ENCODE results near the gene HNRNPA1L2. TPM values are rescaled to one million over a fixed set of nuclear protein-coding genes. Genes with fewer than 3 reads are reported as not detected.
"Not testable (repeated sequence)": the region's sequence is repeated elsewhere in the genome, so short reads cannot be mapped to it uniquely, and the experiment has no call there.

Gene HNRNPA1L2
- total RNA-seq, 3 donors from 2014 or later = 7.5 to 9.7 (median 8.9) TPM

DNA sequence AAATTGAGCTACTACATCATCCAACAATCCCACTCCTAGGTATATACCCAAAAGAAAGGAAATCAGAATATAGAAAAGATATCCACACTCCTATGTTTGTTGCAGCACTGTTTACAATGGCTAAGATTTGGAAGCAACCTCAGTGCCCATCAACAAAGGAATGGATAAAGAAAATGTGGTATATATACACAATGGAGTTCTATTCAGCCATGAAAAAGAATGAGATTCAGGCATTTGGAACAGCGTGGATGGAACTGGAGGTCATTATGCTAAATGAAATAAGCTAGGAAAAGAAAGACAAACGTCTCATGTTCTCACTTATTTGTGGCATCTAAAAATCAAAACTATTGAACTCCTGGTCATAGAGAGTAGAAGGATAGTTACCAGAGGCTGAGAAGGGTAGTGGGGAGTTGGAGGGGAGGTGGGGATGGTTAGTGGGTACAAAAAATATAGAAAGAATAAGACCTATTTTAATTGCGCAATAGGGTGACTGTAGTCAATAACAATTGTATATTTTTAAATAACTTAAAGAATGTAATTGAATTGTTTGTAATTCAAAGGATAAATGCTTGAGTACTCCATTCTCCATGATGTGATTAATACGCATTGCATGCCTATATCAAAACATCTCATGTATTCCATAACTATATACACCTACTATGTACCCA lies 27.0 kb upstream of the HNRNPA1L2 start:
- H3K9me3 Mint-ChIP-seq = no peaks in the 10 kb centered on the region
- DNase-seq (no peak), ATAC-seq (no peak)
- peak overlapping the region; percentile 48 for H3K4me3 Mint-ChIP-seq
- peaks cover 20% of the 10 kb centered on the region for H3K4me1 Mint-ChIP-seq (ENCODE audit: low read depth)
- H3K36me3 Mint-ChIP-seq (ENCODE audit: insufficient read depth) = no peaks in the 10 kb centered on the region
- peaks cover 2% of the 10 kb centered on the region for H3K27me3 Mint-ChIP-seq (ENCODE audit: low read depth)

DNA sequence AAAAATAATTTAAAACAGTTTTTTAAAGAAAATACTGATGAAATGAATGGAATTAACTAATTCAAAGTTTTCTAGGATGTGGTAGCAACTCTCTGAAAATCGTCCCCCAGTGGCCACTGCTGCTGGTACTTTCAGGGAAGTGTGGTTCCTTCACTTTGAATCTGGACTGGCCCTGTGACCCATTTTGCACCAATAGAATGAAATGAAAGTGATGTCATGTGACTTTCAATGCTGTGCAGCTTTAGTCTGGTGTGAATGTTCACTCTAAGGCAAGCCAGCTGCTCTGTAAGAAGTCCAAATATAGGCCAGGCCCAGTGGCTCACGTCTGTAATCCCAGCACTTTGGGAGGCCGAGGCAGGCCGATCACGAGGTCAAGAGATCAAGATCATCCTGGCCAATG lies 26.4 kb upstream of the HNRNPA1L2 start:
- Mint-ChIP-seq H3K9me3 (no peaks in the 10 kb centered on the region), H3K36me3 (ENCODE audit: insufficient read depth) (no peaks in the 10 kb centered on the region), H3K27me3 (ENCODE audit: low read depth) (peaks cover 2% of the 10 kb centered on the region), H3K4me3 (peak overlapping the region; percentile 97), H3K4me1 (ENCODE audit: low read depth) (peaks cover 23% of the 10 kb centered on the region)
- ATAC-seq (no peak), DNase-seq (no peak)

DNA sequence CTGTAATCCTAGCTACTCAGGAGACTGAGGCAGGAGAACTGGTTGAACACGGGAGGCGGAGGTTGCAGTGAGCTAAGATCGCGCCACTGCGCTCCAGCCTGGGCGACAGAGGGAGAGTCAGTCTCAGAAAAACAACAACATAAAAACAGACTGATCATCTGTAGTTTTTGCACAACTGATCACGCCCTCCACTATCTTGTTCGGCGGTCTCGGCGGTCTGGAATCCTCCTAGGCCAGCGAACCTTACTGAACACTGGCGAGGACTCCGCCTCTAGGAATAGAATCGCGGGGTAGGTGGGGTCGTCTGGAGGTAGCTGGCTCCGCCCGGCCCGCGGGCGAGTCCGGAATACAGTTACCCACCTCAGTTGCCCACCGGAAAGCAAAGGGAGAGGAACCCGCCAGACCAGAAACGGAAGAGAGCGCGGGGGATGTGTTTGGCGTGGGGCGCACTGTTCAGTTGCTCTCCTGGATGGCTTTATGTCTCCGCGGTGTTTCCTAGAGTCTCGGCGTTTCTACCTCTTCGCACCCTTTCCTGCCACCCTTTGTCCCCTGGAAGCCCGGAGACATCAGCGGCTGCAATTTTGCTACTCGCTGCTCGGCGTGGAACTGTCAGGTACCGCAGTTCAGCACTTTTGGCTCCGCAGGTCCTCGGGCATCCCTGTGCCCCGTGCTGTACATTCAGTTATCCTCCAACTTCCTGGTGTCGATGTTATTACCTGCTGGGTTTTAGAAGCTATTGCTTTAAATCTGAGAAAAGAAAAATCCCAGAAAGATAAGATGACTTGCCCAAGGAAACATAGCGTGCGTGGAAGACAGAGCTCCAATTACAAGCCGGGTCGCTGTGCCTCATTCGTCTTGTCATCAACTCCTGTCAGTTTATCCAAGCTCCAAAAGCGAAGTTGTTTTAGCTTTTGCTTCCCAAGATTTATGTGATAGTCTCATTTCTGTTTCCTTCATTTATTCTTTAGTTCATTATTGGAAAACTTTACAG lies 24.9 kb upstream of the HNRNPA1L2 start:
- H3K36me3 Mint-ChIP-seq (ENCODE audit: insufficient read depth) = peaks cover 4% of the 10 kb centered on the region
- no peaks in the 10 kb centered on the region for H3K9me3 Mint-ChIP-seq
- H3K27me3 Mint-ChIP-seq (ENCODE audit: low read depth) = peaks cover 2% of the 10 kb centered on the region
- H3K4me1 Mint-ChIP-seq (ENCODE audit: low read depth) = peaks cover 32% of the 10 kb centered on the region
- DNase-seq (peak; percentile 73), ATAC-seq (peak; percentile 99)
- H3K4me3 Mint-ChIP-seq = peak overlapping the region; percentile 97

DNA sequence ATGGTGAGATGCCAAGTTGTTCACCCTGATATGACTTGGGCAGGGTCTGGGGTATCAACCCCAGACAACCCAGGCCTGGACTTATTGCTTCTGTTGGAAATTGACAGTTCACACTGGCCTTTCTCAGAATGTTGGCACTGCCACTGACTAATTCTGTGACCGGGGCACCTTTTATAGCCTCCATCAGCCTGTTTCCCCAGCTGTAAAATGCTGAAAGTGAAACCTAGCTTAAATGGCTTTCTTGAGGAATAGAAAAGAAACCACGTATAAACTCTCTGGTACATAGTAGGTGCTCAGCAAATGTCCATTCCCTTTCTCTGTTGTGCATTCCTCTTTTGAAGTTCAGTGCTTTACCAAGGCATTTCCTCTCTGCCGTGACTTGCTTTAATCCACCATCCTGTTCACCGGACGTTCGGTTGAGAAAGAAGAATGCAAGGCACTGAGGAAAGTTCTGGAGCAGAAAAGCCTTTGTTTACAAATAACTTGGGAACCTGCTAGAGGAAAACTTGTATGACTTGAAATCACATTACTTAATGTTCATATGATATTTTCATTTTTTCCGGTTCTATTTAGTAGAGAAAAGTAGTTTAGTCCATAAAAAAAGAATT lies 11.0 kb upstream of the HNRNPA1L2 start:
- H3K9me3 Mint-ChIP-seq; ATAC-seq; H3K27me3 Mint-ChIP-seq (ENCODE audit: low read depth); H3K4me1 Mint-ChIP-seq (ENCODE audit: low read depth); DNase-seq; H3K4me3 Mint-ChIP-seq: not testable (repeated sequence)
- H3K36me3 Mint-ChIP-seq (ENCODE audit: insufficient read depth) = peaks cover 21% of the 10 kb centered on the region

DNA sequence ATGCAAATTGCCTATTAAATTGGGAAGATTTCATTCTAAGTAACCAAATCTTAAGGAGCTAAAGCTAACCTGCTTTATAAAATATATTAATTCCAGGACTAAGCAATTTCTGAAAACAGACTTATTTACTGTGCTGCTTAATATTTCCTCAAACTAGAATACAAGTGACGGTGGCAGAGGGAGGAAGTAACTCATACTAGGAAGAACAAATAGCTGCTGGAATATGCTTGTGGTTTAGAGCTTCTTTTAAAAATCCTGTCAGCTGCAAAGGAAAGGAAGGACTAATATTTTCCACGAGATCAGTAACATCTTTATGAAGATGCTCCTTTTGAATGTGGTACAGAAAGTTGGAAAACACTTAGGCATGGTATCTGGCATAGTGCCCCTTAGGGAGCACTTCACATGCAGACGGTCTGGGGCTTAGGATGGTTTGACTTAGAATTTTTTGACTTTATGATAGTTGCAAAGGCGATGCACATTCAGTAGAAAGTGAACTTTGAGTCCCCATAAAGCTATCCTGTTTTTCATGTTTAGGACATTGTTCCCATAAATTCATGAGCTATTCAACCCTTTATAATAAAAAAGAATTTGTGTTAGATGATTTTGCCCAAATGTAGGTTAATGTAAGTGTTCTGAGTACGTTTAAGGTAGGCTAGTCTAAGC lies 3.4 kb upstream of the HNRNPA1L2 start:
- peaks cover 40% of the 10 kb centered on the region for H3K36me3 Mint-ChIP-seq (ENCODE audit: insufficient read depth)

DNA sequence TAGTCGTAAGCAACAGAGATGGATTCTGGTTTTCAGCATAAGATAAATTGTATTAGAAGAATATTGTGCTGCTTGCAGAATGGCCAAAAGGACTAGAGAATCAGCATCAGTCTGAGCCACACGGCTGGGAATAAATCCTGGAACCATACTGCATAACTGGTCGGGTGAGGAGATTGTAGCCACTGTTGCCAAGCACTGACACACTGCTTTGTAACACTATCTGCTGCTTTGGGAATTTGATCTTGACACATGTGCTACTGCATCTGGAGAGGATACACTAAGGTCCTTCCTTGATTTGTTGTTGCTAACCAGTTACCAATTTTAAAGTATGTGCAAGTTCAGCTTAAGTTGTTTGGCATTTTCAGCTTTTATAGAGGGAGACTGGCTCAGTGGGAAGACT lies 1.9 kb downstream of the HNRNPA1L2 start:
- Mint-ChIP-seq H3K4me3 (no peak overlapping the region), H3K36me3 (ENCODE audit: insufficient read depth) (peaks cover 36% of the 10 kb centered on the region), H3K4me1 (ENCODE audit: low read depth) (no peaks in the 10 kb centered on the region), H3K9me3 (no peaks in the 10 kb centered on the region), H3K27me3 (ENCODE audit: low read depth) (no peaks in the 10 kb centered on the region)
- ATAC-seq (no peak), DNase-seq (no peak)

More for the DNA sequence above, 3.4 kb upstream of the HNRNPA1L2 start:
- ATAC-seq = no peak
- Mint-ChIP-seq H3K9me3 (no peaks in the 10 kb centered on the region), H3K27me3 (ENCODE audit: low read depth) (no peaks in the 10 kb centered on the region), H3K4me3 (no peak overlapping the region), H3K4me1 (ENCODE audit: low read depth) (no peaks in the 10 kb centered on the region)
- DNase-seq = no peak

DNA sequence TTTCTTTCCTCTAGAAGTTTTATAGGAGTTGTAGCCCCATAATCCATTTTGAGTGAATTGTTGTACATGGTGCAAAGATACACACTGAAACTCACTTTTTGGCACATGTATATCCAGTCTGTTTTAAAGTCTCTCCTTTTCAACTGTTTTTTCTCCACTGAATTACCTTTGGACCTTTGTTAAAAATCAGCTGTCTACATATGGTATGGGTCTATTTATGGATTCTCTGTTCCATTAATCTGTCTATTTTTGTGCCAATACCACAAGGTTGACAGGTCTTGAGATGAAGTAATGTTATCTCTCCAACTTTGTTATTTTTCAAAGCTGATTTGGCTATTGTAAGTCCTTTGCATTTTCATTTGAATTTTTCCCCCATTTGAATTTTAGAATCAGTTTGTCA lies 4.7 kb downstream of the HNRNPA1L2 start:
- Mint-ChIP-seq H3K4me3 (no peak overlapping the region), H3K36me3 (ENCODE audit: insufficient read depth) (peaks cover 28% of the 10 kb centered on the region), H3K27me3 (ENCODE audit: low read depth) (no peaks in the 10 kb centered on the region), H3K4me1 (ENCODE audit: low read depth) (peaks cover 7% of the 10 kb centered on the region), H3K9me3 (no peaks in the 10 kb centered on the region)
- no peak for ATAC-seq
- DNase-seq = no peak

DNA sequence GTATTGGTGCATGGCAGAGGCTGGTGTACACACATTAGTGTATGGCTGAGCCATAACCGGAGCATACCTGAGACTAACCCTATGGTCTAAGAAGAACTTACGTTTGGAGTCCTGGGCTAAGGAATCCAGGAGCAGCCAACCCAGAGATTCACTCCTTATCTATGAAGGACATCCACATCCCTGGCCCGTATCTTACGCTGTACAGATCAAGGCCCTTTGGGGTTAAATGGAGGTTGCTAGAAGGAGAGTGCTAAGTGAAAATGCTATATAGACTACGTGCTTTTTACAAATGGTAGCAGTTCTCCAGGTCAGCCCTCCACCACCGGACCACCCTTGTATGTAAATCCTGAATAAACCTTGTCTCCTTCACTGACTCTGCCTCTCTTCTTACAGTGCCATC lies 8.5 kb downstream of the HNRNPA1L2 start:
- Mint-ChIP-seq H3K4me3 (no peak overlapping the region), H3K4me1 (ENCODE audit: low read depth) (peaks cover 7% of the 10 kb centered on the region), H3K9me3 (no peaks in the 10 kb centered on the region), H3K36me3 (ENCODE audit: insufficient read depth) (peaks cover 15% of the 10 kb centered on the region), H3K27me3 (ENCODE audit: low read depth) (no peaks in the 10 kb centered on the region)
- DNase-seq (no peak), ATAC-seq (no peak)

DNA sequence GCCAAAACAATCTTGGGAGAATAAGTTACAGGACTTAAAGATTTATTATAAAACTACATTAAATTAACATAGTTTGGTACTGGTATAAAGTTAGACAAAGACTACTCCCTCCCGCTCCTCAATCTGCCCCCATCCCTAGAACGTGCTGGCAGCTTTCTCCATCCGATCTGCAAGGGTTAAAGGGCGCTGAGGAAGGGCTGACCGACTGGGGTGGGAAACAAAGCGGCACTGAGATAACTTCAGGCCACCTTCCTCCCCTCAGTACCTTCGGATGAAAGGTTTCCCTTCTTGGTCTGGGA lies 9.6 kb downstream of the HNRNPA1L2 start:
- DNase-seq (no peak), ATAC-seq (peak in 1 of 2 donors; percentile 9)
- Mint-ChIP-seq H3K27me3 (ENCODE audit: low read depth) (no peaks in the 10 kb centered on the region), H3K36me3 (ENCODE audit: insufficient read depth) (peaks cover 15% of the 10 kb centered on the region), H3K4me3 (no peak overlapping the region), H3K9me3 (no peaks in the 10 kb centered on the region), H3K4me1 (ENCODE audit: low read depth) (peaks cover 7% of the 10 kb centered on the region)

DNA sequence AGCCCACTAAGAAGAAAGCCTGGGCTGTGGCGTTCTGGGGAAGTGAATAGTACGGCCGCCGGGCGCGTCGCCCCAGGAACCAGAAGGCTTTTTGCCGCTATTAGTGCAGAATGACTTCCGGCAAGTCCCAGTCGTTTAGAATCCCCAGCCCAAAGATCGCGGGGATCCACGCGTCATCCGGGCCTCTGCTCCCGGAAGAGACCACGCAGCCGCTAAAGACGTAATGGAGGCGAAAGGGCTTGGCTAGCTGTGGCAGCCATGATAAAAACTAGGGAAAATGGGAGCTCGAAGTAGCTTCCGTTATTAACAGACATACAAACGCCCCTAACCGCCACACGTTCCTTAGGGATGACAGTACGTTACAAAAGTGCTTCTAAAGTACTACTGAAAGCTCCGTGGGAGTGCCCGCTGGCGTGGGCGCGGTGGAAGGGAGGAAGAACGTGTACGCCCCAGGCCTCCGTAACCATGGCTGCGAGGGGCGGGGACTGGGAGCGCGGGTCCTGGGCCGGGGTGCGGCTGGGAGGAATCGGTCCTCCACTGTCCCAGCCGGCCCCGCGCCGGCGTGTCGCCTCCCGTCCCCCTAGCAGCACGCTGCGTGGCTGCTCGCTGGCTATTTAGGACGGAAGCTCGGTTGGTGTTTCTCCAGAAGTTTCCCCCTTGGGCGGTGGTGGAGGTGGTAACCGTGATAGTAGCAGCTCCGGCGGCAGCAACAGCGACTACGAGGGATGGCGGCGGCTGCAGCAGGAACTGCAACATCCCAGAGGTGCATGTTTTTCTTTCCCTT lies 10.2 kb downstream of the HNRNPA1L2 start, which contains the start of gene SUGT1:
Gene SUGT1, plus strand, starts transcription at position 641 of the 784 bp plus-strand sequence. Its CDS starts 85 bp downstream, at position 726.
- DNase-seq (peak; percentile 93), ATAC-seq (peak; percentile 97)
- Mint-ChIP-seq H3K4me1 (ENCODE audit: low read depth) (peaks cover 7% of the 10 kb centered on the region), H3K27me3 (ENCODE audit: low read depth) (no peaks in the 10 kb centered on the region), H3K4me3 (no peak within 1 kb of the TSS), H3K36me3 (ENCODE audit: insufficient read depth) (peaks cover 15% of the 10 kb centered on the region), H3K9me3 (no peaks in the 10 kb centered on the region)

DNA sequence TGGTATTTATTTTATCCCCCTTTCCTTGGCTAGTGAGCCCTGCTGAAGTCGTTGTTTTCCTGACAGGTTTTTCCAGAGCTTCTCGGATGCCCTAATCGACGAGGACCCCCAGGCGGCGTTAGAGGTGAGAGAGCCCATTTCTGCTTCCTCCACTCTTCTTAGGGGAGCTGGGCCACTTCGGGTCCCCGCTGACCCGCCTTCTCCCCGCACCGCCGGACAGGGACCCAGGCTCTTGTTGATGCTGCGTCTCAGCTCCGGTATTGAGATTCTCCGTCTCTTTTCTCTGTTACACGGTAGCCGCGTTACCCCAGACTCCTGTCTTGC lies 10.7 kb downstream of the HNRNPA1L2 start:
- H3K4me3 Mint-ChIP-seq = no peak overlapping the region
- peaks cover 15% of the 10 kb centered on the region for H3K36me3 Mint-ChIP-seq (ENCODE audit: insufficient read depth)

DNA sequence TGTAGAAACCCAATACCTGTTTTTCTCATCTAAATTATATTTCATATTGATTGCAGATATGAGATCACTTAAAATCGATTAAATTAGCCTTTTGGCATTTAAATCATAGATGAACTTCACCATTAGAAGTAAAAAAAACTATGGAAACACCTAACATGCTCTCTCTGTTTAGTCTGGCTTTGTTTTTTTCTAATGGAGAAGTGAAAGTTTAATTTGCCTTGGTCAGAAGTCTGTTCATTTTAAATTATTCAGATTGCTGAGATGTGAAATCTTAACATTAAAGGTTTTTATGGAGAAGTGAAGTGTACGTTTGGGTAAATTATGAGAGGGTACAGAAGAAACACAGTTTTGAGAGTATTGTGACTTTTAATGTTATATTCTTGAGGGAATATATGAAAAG lies 17.1 kb downstream of the HNRNPA1L2 start:
- Mint-ChIP-seq H3K36me3 (ENCODE audit: insufficient read depth) (peaks cover 24% of the 10 kb centered on the region), H3K9me3 (no peaks in the 10 kb centered on the region), H3K4me3 (no peak overlapping the region), H3K27me3 (ENCODE audit: low read depth) (no peaks in the 10 kb centered on the region), H3K4me1 (ENCODE audit: low read depth) (peaks cover 2% of the 10 kb centered on the region)
- DNase-seq (no peak), ATAC-seq (no peak)

More for the DNA sequence above, 10.7 kb downstream of the HNRNPA1L2 start:
- ATAC-seq (peak; percentile 16 to 22), DNase-seq (no peak)
- peaks cover 7% of the 10 kb centered on the region for H3K4me1 Mint-ChIP-seq (ENCODE audit: low read depth)
- H3K9me3 Mint-ChIP-seq = no peaks in the 10 kb centered on the region
- H3K27me3 Mint-ChIP-seq (ENCODE audit: low read depth) = no peaks in the 10 kb centered on the region

DNA sequence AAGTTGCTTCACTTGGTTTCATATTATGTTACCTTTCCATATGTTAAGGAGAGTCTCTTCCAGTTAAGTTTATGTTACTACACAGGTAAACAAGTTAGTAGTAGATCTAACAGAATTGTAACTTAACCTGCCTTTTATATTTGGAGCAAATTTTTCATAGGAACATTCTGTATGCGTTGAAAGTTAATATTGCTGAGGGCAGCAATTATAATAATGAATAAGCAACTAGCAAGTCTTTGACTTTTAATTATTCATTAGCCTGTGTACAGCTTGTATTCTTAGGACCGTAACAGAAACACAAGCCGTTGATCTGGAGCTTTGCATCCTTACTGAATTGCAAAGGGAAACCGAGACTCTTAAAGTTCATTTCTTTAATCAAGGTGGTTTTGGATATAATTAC lies 22.0 kb downstream of the HNRNPA1L2 start:
- peaks cover 43% of the 10 kb centered on the region for H3K36me3 Mint-ChIP-seq (ENCODE audit: insufficient read depth)
- H3K27me3 Mint-ChIP-seq (ENCODE audit: low read depth) = no peaks in the 10 kb centered on the region
- H3K4me3 Mint-ChIP-seq = no peak overlapping the region
- peaks cover 4% of the 10 kb centered on the region for H3K4me1 Mint-ChIP-seq (ENCODE audit: low read depth)
- ATAC-seq = no peak
- no peaks in the 10 kb centered on the region for H3K9me3 Mint-ChIP-seq
- DNase-seq = no peak

All from activated T-cell treated with anti-CD3 and anti-CD28 coated beads, Interleukin-2, amount 50 U/mL, for 4 hours (primary cell).